GM23248 (cell line): ENCODE measurements around the gene CCDC92. TPM values are rescaled to one million over a fixed set of nuclear protein-coding genes. Genes with fewer than 3 reads are reported as not detected.

ENCODE experiments used
- DNase-seq: peaks from one replicate; pipeline ENCODE4 v3.0.0-alpha.2; 2015
- H2AFZ ChIP-seq: fragments of 200-600 bp; sonication (generic); 2 replicates; pipeline ENCODE4 v1.6.1; 2016; ENCODE audit warnings: antibody characterized with exemption
- H3F3A ChIP-seq: fragments of 200-600 bp; sonication (generic); 2 replicates; pipeline ENCODE4 v1.6.1; 2016; ENCODE audit warnings: mild to moderate bottlenecking, antibody characterized with exemption, mixed run types; ENCODE audit not compliant: insufficient read depth
- H3K27ac ChIP-seq: fragments of 200-600 bp; sonication (generic); 2 replicates; pipeline ENCODE4 v1.5.1; 2016; ENCODE audit warnings: mild to moderate bottlenecking
- H3K27me3 ChIP-seq: fragments of 200-600 bp; sonication (generic); replicated peaks from 2 replicates; pipeline ENCODE4 v1.6.1; 2016; ENCODE audit warnings: mild to moderate bottlenecking; ENCODE audit not compliant: insufficient read depth
- H3K36me3 ChIP-seq: fragments of 200-600 bp; sonication (generic); 2 replicates; pipeline ENCODE4 v1.6.1; 2016; ENCODE audit warnings: low read depth, mild to moderate bottlenecking
- H3K4me1 ChIP-seq: fragments of 200-600 bp; sonication (generic); 2 replicates; pipeline ENCODE4 v1.6.1; 2016; ENCODE audit warnings: mild to moderate bottlenecking; ENCODE audit not compliant: insufficient read depth
- H3K4me2 ChIP-seq: fragments of 200-600 bp; sonication (generic); one replicate; pipeline ENCODE4 v1.6.1; 2016; ENCODE audit warnings: mild to moderate bottlenecking; ENCODE audit not compliant: unreplicated experiment
- H3K4me3 ChIP-seq: fragments of 200-600 bp; sonication (generic); 2 replicates; pipeline ENCODE4 v1.5.1; 2016; ENCODE audit warnings: mild to moderate bottlenecking
- H3K79me2 ChIP-seq: fragments of 200-600 bp; sonication (generic); 2 replicates; pipeline ENCODE4 v1.6.1; 2016; ENCODE audit warnings: mild to moderate bottlenecking; ENCODE audit not compliant: insufficient read depth
- H3K9ac ChIP-seq: fragments of 200-600 bp; sonication (generic); 2 replicates; pipeline ENCODE4 v1.6.1; 2016; ENCODE audit warnings: mild to moderate bottlenecking
- H3K9me2 ChIP-seq: fragments of 200-600 bp; sonication (generic); 2 replicates; pipeline ENCODE4 v1.6.1; 2016; ENCODE audit warnings: mixed run types, mild to moderate bottlenecking, moderate library complexity; ENCODE audit not compliant: insufficient read depth
- H3K9me3 ChIP-seq: fragments of 200-600 bp; sonication (generic); one replicate; pipeline ENCODE4 v1.6.1; 2017; ENCODE audit warnings: low read depth
- H4K20me1 ChIP-seq: fragments of 200-600 bp; sonication (generic); 2 replicates; pipeline ENCODE4 v1.6.0; 2016; ENCODE audit not compliant: insufficient read depth
- EZH2 ChIP-seq: fragments of 200-600 bp; sonication (generic); IDR thresholded peaks from 2 replicates; pipeline ENCODE4 v1.6.1; 2018; ENCODE audit warnings: antibody characterized with exemption, mild to moderate bottlenecking; ENCODE audit not compliant: insufficient read depth, poor library complexity, severe bottlenecking
- EZH2phosphoT487 ChIP-seq: fragments of 200-600 bp; sonication (generic); IDR thresholded peaks from 2 replicates; pipeline ENCODE4 v1.6.1; 2018; ENCODE audit warnings: antibody characterized with exemption, moderate library complexity, mild to moderate bottlenecking, low read depth; ENCODE audit not compliant: insufficient read depth
- WGBS, 2 experiments: methylation state at CpG; one replicate each; pipeline ENCODE4 v1.1.6; 2015 to 2017; ENCODE audit warnings: low lambda C conversion rate in 2 of 2, low coverage in 1 of 2; ENCODE audit errors: missing lambda C conversion rate in 2 of 2; 5-methylcytosine and 5-hydroxymethylcytosine counted together
- in situ Hi-C: fragments of 300-500 bp; cut with MboI; formaldehyde crosslinking; loops from 2 replicates; pipeline ENCODE4 v1.15.0; 2020
- polyA plus RNA-seq: library from polyadenylated mRNA; unstranded; fragments of >200 nt; fragmentation: Nextera tagmentation; extraction: Ambion mirVana; gene quantifications from 2 replicates; pipeline ENCODE4 v1.2.1, GENCODE V29; 2016
- small RNA-seq: library from RNA; depleted of rRNA; stranded (forward); fragments of <200 nt; gene quantifications from one replicate; pipeline ENCODE3, GENCODE V24; 2014; ENCODE audit warnings: low read depth, low replicate concordance
- total RNA-seq: library from RNA; depleted of rRNA; stranded (reverse); fragments of >200 nt; shearing (Covaris generic); gene quantifications from 2 replicates; pipeline ENCODE4 v1.2.3, GENCODE V29; 2014; rRNA removed

Gene CCDC92
- total and polyA plus RNA-seq, 2 experiments from 2014 or later = 20.3 to 49.5 TPM

GRCh38 chr12:123888989-123889388 lies 83.6 kb downstream of the CCDC92 start:
- Histone ChIP-seq H3K79me2 (no peaks in the 10 kb centered on the region), H3K27me3 (peaks cover 37% of the 10 kb centered on the region), H3K4me3 (no peak overlapping the region), H2AFZ (no peak overlapping the region), H3K9ac (no peak overlapping the region), H3K27ac (no peak overlapping the region), H3K4me2 (no peak overlapping the region), H3K4me1 (no peaks in the 10 kb centered on the region), H3K9me2 (no peaks in the 10 kb centered on the region), H3F3A (no peaks in the 10 kb centered on the region), H3K36me3 (no peaks in the 10 kb centered on the region), H4K20me1 (no peaks in the 10 kb centered on the region), H3K9me3 (no peaks in the 10 kb centered on the region)
- DNase-seq = no peak
- no peak for TF ChIP-seq EZH2
- no peak for TF ChIP-seq EZH2phosphoT487
- WGBS, 2 experiments = 41 to 45% methylated on average over 12 of the region's 12 CpGs
- in situ Hi-C loops = no loop called here

GRCh38 chr12:123886931-123887582 lies 85.6 kb downstream of the CCDC92 start:
- no peaks in the 10 kb centered on the region for H3K79me2 ChIP-seq
- DNase-seq = no peak
- H3K4me2 ChIP-seq = no peak overlapping the region
- no peaks in the 10 kb centered on the region for H3K4me1 ChIP-seq
- TF ChIP-seq EZH2phosphoT487 (no peak), EZH2 (no peak)
- peaks cover 41% of the 10 kb centered on the region for H3K27me3 ChIP-seq
- H3K4me3 ChIP-seq = no peak overlapping the region
- no peaks in the 10 kb centered on the region for H4K20me1 ChIP-seq
- H3K9ac ChIP-seq = no peak overlapping the region
- H3K9me2 ChIP-seq = no peaks in the 10 kb centered on the region
- H2AFZ ChIP-seq = no peak overlapping the region
- in situ Hi-C loops = no loop called here
- no peaks in the 10 kb centered on the region for H3F3A ChIP-seq
- H3K36me3 ChIP-seq = no peaks in the 10 kb centered on the region
- H3K9me3 ChIP-seq = no peaks in the 10 kb centered on the region
- H3K27ac ChIP-seq = no peak overlapping the region
- whole genome bisulfite sequencing, 2 experiments = 30 to 32% methylated on average over 22 of the region's 22 CpGs

GRCh38 chr12:123886258-123886657 lies 86.4 kb downstream of the CCDC92 start:
- H3K9me3 ChIP-seq = no peaks in the 10 kb centered on the region
- peaks cover 41% of the 10 kb centered on the region for H3K27me3 ChIP-seq
- H4K20me1 ChIP-seq = no peaks in the 10 kb centered on the region
- H3F3A ChIP-seq = no peaks in the 10 kb centered on the region
- no peaks in the 10 kb centered on the region for H3K9me2 ChIP-seq
- no peak overlapping the region for H3K27ac ChIP-seq
- no peaks in the 10 kb centered on the region for H3K4me1 ChIP-seq
- no peak for DNase-seq
- no peak overlapping the region for H3K4me2 ChIP-seq
- H3K4me3 ChIP-seq = no peak overlapping the region
- no peaks in the 10 kb centered on the region for H3K36me3 ChIP-seq
- H3K79me2 ChIP-seq = no peaks in the 10 kb centered on the region
- WGBS, 2 experiments = 67 to 76% methylated on average over 12 to 13 of the region's 13 CpGs
- TF ChIP-seq EZH2phosphoT487 (no peak), EZH2 (no peak)
- H3K9ac ChIP-seq = no peak overlapping the region
- in situ Hi-C loops = no loop called here
- no peak overlapping the region for H2AFZ ChIP-seq

Small RNA genes lying within 50 kb of the gene (small RNA-seq; reads per million reads assigned to genes)
- not detected for gene AC068790.4
- gene AC068790.6 = not detected

Other genes with a start within 250 kb of the CCDC92 start
- 0.11 and 0.13 TPM in 2 replicates for gene DNAH10, start 210.5 kb downstream of the CCDC92 start, total RNA-seq
- 0.32 and 0.44 TPM in 2 replicates for gene DNAH10, start 210.5 kb downstream of the CCDC92 start, polyA plus RNA-seq
- gene ZNF664, start 384 bp upstream of the CCDC92 start, total RNA-seq = 29.1 and 36.3 TPM in 2 replicates
- 10.7 and 11.3 TPM in 2 replicates for gene ZNF664, start 384 bp upstream of the CCDC92 start, polyA plus RNA-seq